HL-60 (cell line): Measurements from ENCODE around the gene UBAC2.

Source experiments
- DNase-seq, 2 experiments: peaks; one replicate each; pipeline ENCODE4 v3.0.0-alpha.2; 2010 to 2020; ENCODE audit warnings: low read depth in 1 of 2, low spot score in 1 of 2
- H3K27ac ChIP-seq: fragments of 250-450 bp; sonication (Bioruptor Pico); replicated peaks from 2 replicates; pipeline ENCODE4 v1.5.1; 2020; ENCODE audit warnings: mild to moderate bottlenecking, moderate library complexity
- H3K27me3 ChIP-seq: fragments of 250-450 bp; sonication (Bioruptor Pico); 2 replicates; pipeline ENCODE4 v1.5.1; 2021; ENCODE audit warnings: mild to moderate bottlenecking, moderate library complexity; ENCODE audit not compliant: insufficient read depth, poor library complexity, severe bottlenecking
- H3K4me3 ChIP-seq: replicated peaks from 2 replicates; pipeline ENCODE4 v1.5.1; 2011; ENCODE audit warnings: mild to moderate bottlenecking, control low read depth, low read length; ENCODE audit not compliant: insufficient read depth
- CTCF ChIP-seq: IDR thresholded peaks from one replicate; pipeline ENCODE4 v1.5.1; 2011; ENCODE audit warnings: low read length, control low read depth, inconsistent platforms; ENCODE audit not compliant: insufficient read depth
- GABPA ChIP-seq: IDR thresholded peaks from 2 replicates; pipeline ENCODE4 v1.6.1; 2012; ENCODE audit warnings: low read depth
- POLR2AphosphoS5 ChIP-seq: IDR thresholded peaks from 2 replicates; pipeline ENCODE4 v1.6.1; 2012; ENCODE audit warnings: low read depth
- REST ChIP-seq: IDR thresholded peaks from 2 replicates; pipeline ENCODE4 v1.6.1; 2012; ENCODE audit warnings: low read depth; ENCODE audit not compliant: insufficient replicate concordance
- SPI1 ChIP-seq: IDR thresholded peaks from 2 replicates; pipeline ENCODE4 v1.6.1; 2012; ENCODE audit warnings: low read depth, mild to moderate bottlenecking, borderline replicate concordance

Gene UBAC2

GRCh38 chr13:99331881-99332293 is 131.2 kb downstream of the UBAC2 start:
- H3K27ac ChIP-seq: peak overlapping the region; percentile 51
- peak in 1 of 2 experiments; percentile 47 for DNase-seq

GRCh38 chr13:99332456-99332855 is 131.8 kb downstream of the UBAC2 start:
- no peak for TF ChIP-seq REST
- 0 out of 2 replicates have a peak, but pooled peaks have one; percentile 23 for TF ChIP-seq POLR2AphosphoS5
- no peak overlapping the region for H3K4me3 ChIP-seq
- H3K27ac ChIP-seq: peak overlapping the region; percentile 51
- DNase-seq: peak in 1 of 2 experiments; percentile 38
- H3K27me3 ChIP-seq: no peaks in the 10 kb centered on the region

More at GRCh38 chr13:99331881-99332293, 131.2 kb downstream of the UBAC2 start:
- Histone ChIP-seq H3K27me3 (no peaks in the 10 kb centered on the region), H3K4me3 (no peak overlapping the region)
- TF ChIP-seq REST (no peak), CTCF (no peak), POLR2AphosphoS5 (no peak), GABPA (no peak), SPI1 (no peak)

- TF ChIP-seq SPI1 (no peak), POLR2AphosphoS5 (no peak), GABPA (no peak), REST (no peak), CTCF (no peak)
- H3K4me3 ChIP-seq: no peak overlapping the region
- DNase-seq: no peak
- H3K27ac ChIP-seq: peak overlapping the region; percentile 42
- H3K27me3 ChIP-seq: no peaks in the 10 kb centered on the region
Measured at GRCh38 chr13:99334221-99334620, 133.6 kb downstream of the UBAC2 start.
